OCI-LY3 (cell line): ENCODE results near the gene RDH5.

Source experiments
- H2AFZ ChIP-seq: fragments of 200-600, 300-600 bp; shearing (Covaris generic); 2 replicates; pipeline ENCODE4 v1.6.0; 2014; ENCODE audit warnings: antibody characterized with exemption, low read depth, low read length
- H3K27ac ChIP-seq: fragments of 200-600, 300-600 bp; sonication (generic); 2 replicates; pipeline ENCODE4 v1.5.1; 2014; ENCODE audit warnings: mild to moderate bottlenecking, low read length, moderate library complexity, mixed read lengths
- H3K27me3 ChIP-seq: fragments of 200-600, 300-600 bp; sonication (generic); 2 replicates; pipeline ENCODE4 v1.6.1; 2014; ENCODE audit warnings: low read depth, low read length, mixed read lengths
- H3K36me3 ChIP-seq: fragments of 200-600, 300-600 bp; sonication (generic); replicated peaks from 2 replicates; pipeline ENCODE3; 2014; ENCODE audit warnings: low read depth, low read length, mixed read lengths
- H3K4me1 ChIP-seq: fragments of 300-600, 200-600 bp; sonication (generic); 2 replicates; pipeline ENCODE4 v1.6.1; 2014; ENCODE audit warnings: low read length, mixed read lengths
- H3K4me2 ChIP-seq: fragments of 200-600, 300-600 bp; sonication (generic); 2 replicates; pipeline ENCODE4 v1.6.1; 2014; ENCODE audit warnings: low read length, mixed read lengths
- H3K4me3 ChIP-seq: fragments of 300-600, 200-600 bp; sonication (generic); 2 replicates; pipeline ENCODE4 v1.5.1; 2014; ENCODE audit warnings: antibody characterized with exemption, mild to moderate bottlenecking, low read length, moderate library complexity
- H3K79me2 ChIP-seq: fragments of 300-600, 200-600 bp; shearing (Covaris generic); 2 replicates; pipeline ENCODE4 v1.6.1; 2014; ENCODE audit warnings: mild to moderate bottlenecking, low read length, mixed read lengths
- H3K9ac ChIP-seq: fragments of 300-600, 200-600 bp; shearing (Covaris generic); 2 replicates; pipeline ENCODE4 v1.6.0; 2014; ENCODE audit warnings: mild to moderate bottlenecking, low read length, moderate library complexity
- H3K9me3 ChIP-seq: fragments of 200-600, 300-600 bp; shearing (Covaris generic); 2 replicates; pipeline ENCODE4 v1.6.1; 2014; ENCODE audit warnings: low read length, mixed read lengths; ENCODE audit not compliant: insufficient read depth
- H4K20me1 ChIP-seq: fragments of 200-600, 300-600 bp; sonication (generic); 2 replicates; pipeline ENCODE4 v1.6.1; 2016; ENCODE audit warnings: low read length, mixed read lengths; ENCODE audit not compliant: insufficient read depth
- CTCF ChIP-seq: fragments of 200-600, 300-600 bp; sonication (generic); IDR thresholded peaks from 2 replicates; pipeline ENCODE4 v1.5.1; 2014; ENCODE audit warnings: antibody characterized with exemption, low read length, low read depth
- EZH2phosphoT487 ChIP-seq: fragments of 200-600 bp; shearing (Covaris generic); IDR thresholded peaks from 2 replicates; pipeline ENCODE4 v1.6.1; 2018; ENCODE audit warnings: antibody characterized with exemption, mixed run types, low read depth

RDH5 gene

GRCh38 chr12:55767156-55767555, 47.0 kb downstream of the RDH5 start:
- TF ChIP-seq EZH2phosphoT487 (no peak), CTCF (no peak)
- Histone ChIP-seq H4K20me1 (no peaks in the 10 kb centered on the region), H3K4me3 (no peak overlapping the region), H3K9ac (no peak overlapping the region), H3K4me1 (no peaks in the 10 kb centered on the region), H3K79me2 (peaks cover 10% of the 10 kb centered on the region; the same call in 1 of the 2 replicates), H3K27me3 (no peaks in the 10 kb centered on the region), H3K9me3 (no peaks in the 10 kb centered on the region), H3K27ac (no peak overlapping the region), H3K4me2 (no peak overlapping the region), H3K36me3 (peaks cover 37% of the 10 kb centered on the region), H2AFZ (no peak overlapping the region)

- Histone ChIP-seq H3K9me3 (no peaks in the 10 kb centered on the region), H3K27ac (no peak overlapping the region), H4K20me1 (no peaks in the 10 kb centered on the region), H3K4me1 (no peaks in the 10 kb centered on the region), H3K79me2 (peaks cover 6% of the 10 kb centered on the region; the same call in 1 of the 2 replicates), H3K27me3 (no peaks in the 10 kb centered on the region), H3K9ac (no peak overlapping the region), H3K36me3 (peaks cover 28% of the 10 kb centered on the region), H2AFZ (no peak overlapping the region), H3K4me2 (no peak overlapping the region), H3K4me3 (no peak overlapping the region)
- TF ChIP-seq EZH2phosphoT487 (no peak), CTCF (no peak)
Measured at GRCh38 chr12:55771736-55772135, 51.5 kb downstream of the RDH5 start.
